HG02938 (cell line): ENCODE measurements around the gene C11orf71.

Experiments
- ATAC-seq: cut with Tn5 transposase; IDR thresholded peaks from one replicate; pipeline ENCODE4 v1.9.1; 2021; ENCODE audit warnings: mild to moderate bottlenecking, moderate library complexity; ENCODE audit not compliant: unreplicated experiment

C11orf71 gene

DNA sequence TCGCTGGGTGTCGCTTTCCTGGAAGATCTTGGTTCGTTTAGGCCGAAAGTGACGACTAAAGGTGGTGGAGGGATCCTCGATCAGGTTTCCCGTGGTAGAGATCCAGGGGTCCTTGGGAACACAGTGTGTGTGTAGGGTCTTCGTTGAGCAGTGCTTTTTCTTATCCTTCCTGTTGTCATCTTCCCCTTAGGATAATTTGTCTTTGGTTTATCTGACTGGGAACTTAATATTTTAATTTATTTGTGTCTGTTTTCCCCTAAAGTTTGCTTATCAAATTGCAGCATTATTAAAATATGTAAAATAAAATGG is 558 bp upstream of the C11orf71 start:
- ATAC-seq = no peak

GRCh38 chr11:114399490-114400215 is 658 bp downstream of the C11orf71 start:
- ATAC-seq = peak; percentile 28

GRCh38 chr11:114398303-114398920 is 1.9 kb downstream of the C11orf71 start:
- no peak for ATAC-seq

DNA sequence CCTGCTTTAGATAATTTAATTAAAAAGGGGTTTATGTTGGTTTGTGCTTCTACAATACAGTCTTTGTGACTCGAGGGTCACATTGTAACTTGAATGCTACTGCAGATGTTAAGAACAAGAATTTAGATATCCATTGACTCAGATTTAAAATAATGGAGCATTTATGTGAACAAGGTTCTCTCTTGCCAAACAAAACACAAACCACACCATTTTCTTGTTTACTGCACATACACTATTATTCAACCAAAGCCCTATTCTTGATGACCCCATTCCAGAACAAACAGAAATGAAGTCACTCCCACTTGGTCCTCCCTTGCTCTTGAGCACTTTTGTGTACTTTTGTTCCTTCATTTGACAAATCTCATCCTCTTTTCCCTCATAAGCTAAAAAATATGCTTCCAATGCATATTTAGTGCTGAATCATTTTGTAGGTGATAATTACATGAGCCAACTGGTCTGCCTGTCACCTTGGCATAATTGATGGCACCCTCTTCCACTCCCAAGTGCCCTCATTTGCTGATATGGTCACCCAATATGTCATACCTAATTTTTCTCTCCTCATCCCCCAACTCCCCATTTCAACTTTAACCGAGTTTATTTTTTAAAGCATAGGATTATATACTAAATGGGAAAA is 2.8 kb downstream of the C11orf71 start:
- ATAC-seq = no peak

DNA sequence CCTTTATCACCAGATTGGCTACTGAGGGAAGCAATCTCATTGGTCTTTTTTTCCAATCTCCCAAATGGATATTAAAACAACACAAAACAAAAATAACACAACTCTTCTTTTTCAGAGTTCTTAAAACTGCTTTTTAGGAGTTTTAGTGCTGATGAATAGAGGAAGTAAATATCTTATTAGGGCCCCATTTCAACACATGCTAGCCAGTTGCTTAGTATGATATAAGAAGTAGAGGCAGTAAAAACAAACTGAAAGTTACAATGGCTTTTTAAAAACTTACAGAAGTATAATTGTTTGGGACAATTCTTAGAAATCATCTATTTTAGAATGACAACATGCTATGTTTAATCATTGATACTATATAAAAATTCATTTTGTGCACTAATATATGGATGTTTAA is 3.4 kb downstream of the C11orf71 start:
- ATAC-seq = no peak

GRCh38 chr11:114395736-114396135 is 4.6 kb downstream of the C11orf71 start:
- no peak for ATAC-seq

DNA sequence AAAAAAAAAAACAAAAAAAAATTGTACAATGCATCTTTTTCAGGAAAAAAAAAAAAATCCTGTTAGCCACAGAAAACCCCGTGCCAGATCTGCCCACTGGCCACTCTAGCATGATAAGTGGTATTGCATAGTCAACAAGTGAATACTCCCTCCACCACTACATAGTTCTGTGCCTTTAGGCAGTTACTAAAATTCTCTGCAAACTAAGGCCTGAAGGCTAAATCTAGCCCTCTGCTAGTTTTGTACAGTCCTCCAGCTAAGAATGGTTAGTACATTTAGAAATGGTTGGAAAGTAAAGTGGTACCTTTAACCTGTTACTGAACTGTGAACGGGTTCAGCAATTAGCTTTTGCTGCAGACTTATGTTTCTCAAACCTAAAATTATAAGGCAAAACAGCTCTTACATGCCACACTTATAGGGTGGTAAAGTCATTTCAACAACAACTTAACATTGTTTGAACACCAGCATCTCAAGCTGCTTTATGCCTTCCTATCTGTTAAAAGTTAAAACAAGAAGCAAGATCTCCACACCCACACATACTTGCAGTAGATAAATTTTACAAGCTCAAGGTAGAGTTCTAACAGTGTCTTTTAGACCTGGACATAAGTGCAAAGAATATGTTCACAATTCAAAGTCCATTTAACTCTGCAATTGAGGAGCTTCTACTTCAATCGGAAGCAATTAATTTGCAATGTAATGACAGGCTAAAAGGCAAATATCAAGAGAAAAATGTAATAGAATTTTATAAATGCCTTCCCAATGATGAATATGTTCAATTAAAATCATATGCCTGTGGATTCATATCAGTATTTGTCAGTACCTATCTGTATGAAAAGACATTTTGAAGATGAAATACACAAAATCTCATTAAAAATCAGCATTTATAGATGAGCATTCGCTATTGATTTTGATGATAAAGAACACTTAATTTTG is 7.3 kb downstream of the C11orf71 start:
- ATAC-seq = no peak

GRCh38 chr11:114386545-114386944 is 13.8 kb downstream of the C11orf71 start:
- no peak for ATAC-seq

DNA sequence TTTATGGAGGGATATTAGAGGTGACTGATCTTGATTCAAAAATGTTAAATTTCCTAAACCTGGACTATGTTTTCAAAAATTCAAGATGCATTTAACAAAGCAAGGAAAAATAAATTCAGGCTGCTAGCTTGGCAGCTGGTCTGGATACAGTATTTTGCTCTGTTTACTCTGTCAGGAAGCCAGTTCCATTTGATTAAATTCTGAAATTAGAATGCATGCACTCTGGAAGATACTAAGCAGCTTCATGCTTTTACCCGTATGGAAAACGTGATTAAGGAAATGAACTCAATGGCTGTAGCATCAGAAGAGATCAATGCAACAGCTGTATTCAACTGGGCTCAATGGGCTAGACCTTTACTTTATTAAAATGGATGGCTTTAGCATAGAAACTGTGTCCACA is 14.2 kb downstream of the C11orf71 start:
- ATAC-seq = no peak

GRCh38 chr11:114384487-114384886 is 15.8 kb downstream of the C11orf71 start:
- no peak for ATAC-seq

GRCh38 chr11:114382509-114382908 is 17.8 kb downstream of the C11orf71 start:
- no peak for ATAC-seq

GRCh38 chr11:114379394-114380069 is 20.8 kb downstream of the C11orf71 start:
- no peak for ATAC-seq

DNA sequence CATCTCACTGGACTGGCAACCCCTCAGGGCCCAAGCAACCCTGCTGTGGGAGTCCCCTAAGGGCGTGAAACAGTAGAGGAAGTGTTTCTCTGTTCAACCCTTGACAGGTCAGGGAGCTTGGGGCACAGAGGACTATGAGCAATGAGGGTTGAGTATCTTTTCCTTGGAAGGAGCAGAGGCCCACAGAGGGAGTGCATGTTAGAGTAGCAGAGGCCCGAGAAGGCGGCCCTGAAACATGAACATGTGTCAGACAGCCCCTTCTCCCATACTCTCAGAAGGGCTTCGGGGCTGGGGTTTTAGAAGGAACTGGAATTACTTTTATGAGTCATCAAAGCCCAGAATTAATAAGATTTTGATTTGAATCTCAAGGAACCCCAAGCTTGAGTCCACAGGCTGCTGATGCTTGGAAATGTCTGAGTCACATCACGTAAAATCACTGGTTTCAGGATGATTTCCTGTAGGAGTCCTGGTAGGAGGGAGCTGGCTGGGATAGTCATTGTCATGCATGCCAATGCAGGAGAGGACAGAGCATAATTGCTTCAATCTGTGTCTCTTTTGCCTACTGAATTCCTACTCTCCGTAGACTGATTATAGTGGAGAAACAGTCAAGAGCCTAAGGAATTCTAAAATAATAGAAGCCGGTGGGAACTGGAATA is 22.6 kb downstream of the C11orf71 start:
- no peak for ATAC-seq

DNA sequence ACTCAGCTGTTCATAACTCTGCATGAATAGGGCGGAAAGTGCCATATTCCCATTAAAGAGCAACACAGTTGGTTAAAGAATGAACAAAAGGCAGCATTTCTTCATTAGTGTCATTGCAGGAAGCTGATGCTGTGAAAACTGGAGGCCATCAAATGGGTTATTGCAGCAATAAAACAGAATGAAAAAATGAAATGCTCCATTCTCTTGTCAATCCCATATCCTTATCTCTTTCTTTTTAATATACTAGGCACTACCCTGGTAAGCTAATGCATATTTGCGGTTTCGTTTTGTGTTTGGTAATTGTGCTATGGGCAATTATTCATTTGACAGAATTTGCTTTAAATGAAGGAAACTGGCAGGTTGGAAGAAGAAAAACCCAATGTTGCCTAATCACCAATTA is 25.3 kb downstream of the C11orf71 start:
- no peak for ATAC-seq

- ATAC-seq = no peak
Observed at GRCh38 chr11:114368918-114369680, 31.2 kb downstream of the C11orf71 start.

- no peak for ATAC-seq
Observed at GRCh38 chr11:114367244-114367957, 32.9 kb downstream of the C11orf71 start.

- ATAC-seq = no peak
Observed at GRCh38 chr11:114366331-114367243, 33.7 kb downstream of the C11orf71 start.

DNA sequence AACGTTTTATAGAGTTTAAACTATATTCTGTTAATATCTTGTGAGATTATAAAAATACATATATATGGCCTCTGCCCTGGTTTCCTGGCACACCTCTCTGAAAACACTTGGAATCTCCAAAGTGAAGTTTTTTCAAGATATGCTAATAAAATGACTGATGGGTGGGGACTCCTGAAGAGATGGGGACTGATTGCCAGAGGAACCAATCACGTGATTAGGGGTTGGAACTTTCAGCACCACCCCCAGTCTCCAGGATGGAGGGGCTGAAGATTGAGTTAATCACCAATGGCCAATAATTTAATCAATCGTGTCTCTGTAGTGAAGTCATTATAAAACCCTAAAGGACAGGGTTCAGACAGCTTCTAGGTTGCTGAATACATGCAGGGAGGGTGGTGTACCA is 37.4 kb downstream of the C11orf71 start:
- ATAC-seq = no peak
